Omental fat pad (tissue), 4 donors: ENCODE measurements around the gene HRC. TPM values are rescaled to one million over a fixed set of nuclear protein-coding genes. Genes with fewer than 3 reads are reported as not detected.

Experiments
- ATAC-seq: fragments of 150-250 bp; one replicate; pipeline ENCODE4 v1.9.1; 2016; ENCODE audit warnings: mild to moderate bottlenecking, moderate library complexity; ENCODE audit not compliant: low FRiP score
- DNase-seq: peaks from one replicate; pipeline ENCODE4 v3.0.0-alpha.2; 2019; ENCODE audit warnings: low spot score
- total RNA-seq, 4 donors: library from RNA; depleted of rRNA; stranded (reverse); fragments of >200 nt; gene quantifications; one replicate each; pipeline ENCODE4 v1.1.0, GENCODE V29; 2016
- TF ChIP-seq, protein P1 (sequence below), 3 donors: fragments of 450-650 bp; IDR thresholded peaks; one replicate each; pipeline ENCODE4 v1.5.1; 2016 to 2017; ENCODE audit warnings: antibody characterized with exemption in 3 of 3, mild to moderate bottlenecking in 3 of 3, moderate library complexity in 2 of 3

The HRC gene
- total RNA-seq, 4 donors from 2014 or later = 0.74 to 13.1 (median 1.7) TPM

DNA sequence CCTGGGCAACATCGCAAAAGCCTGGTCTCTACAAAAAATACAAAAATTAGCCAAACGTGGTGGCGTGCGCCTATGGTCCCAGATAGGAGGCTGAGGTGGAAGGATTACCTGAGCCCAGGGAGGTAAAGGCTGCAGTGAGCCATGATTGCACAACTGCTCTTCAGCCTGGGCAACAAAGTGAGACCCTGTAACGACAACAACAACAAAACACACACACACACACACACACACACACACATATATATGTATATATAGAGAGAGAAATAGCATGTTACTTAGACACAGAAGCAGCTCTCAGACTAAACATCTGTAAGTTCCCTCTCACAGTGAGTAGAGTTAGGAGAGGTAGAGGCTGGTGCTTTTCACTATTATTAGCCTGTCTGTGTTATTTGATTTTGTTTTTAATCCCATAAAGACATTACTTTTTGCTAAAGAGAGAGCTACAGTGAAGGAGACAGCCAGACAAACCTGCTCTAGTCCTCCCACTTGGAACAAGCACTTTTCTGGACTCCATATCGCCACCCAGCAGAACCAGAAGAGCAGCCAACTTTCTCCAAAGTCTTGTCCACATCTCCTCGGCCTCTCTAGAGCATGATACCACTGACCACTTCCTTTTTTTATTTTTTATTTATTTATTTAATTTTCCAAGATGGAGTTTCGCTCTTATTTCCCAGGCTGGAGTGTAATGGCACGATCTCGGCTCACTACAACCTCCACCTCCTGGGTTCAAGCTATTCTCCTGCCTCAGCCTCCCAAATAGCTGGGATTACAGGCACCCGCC is 43.8 kb downstream of the HRC start:
- TF ChIP-seq, protein P1, sequence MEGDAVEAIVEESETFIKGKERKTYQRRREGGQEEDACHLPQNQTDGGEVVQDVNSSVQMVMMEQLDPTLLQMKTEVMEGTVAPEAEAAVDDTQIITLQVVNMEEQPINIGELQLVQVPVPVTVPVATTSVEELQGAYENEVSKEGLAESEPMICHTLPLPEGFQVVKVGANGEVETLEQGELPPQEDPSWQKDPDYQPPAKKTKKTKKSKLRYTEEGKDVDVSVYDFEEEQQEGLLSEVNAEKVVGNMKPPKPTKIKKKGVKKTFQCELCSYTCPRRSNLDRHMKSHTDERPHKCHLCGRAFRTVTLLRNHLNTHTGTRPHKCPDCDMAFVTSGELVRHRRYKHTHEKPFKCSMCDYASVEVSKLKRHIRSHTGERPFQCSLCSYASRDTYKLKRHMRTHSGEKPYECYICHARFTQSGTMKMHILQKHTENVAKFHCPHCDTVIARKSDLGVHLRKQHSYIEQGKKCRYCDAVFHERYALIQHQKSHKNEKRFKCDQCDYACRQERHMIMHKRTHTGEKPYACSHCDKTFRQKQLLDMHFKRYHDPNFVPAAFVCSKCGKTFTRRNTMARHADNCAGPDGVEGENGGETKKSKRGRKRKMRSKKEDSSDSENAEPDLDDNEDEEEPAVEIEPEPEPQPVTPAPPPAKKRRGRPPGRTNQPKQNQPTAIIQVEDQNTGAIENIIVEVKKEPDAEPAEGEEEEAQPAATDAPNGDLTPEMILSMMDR (IDR thresholded peaks at IDR 0.05) = no peak
- DNase-seq = no peak

DNA sequence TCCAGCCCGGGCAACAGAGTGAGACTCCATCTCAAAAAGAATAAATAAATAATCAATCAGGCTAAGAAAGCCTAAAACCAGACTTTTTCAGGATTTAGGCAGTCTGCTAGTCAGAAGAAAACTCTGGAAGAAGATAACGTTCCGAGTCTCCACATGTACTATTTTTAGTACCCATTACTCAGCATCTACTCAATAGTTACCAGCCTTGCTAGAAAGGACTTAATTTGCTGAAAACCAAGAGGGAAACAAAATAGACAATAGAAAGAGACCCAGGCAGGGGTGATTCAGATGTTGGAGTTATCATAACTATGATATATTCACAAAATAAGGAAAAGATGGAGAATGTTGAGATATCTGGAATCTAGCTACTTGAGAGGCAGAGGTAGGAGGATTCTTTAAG is 44.6 kb downstream of the HRC start:
- TF ChIP-seq, protein P1 (IDR thresholded peaks at IDR 0.05) = no peak
- no peak for DNase-seq
- no peak for ATAC-seq

More for the DNA sequence above, 43.8 kb downstream of the HRC start:
- ATAC-seq = no peak

DNA sequence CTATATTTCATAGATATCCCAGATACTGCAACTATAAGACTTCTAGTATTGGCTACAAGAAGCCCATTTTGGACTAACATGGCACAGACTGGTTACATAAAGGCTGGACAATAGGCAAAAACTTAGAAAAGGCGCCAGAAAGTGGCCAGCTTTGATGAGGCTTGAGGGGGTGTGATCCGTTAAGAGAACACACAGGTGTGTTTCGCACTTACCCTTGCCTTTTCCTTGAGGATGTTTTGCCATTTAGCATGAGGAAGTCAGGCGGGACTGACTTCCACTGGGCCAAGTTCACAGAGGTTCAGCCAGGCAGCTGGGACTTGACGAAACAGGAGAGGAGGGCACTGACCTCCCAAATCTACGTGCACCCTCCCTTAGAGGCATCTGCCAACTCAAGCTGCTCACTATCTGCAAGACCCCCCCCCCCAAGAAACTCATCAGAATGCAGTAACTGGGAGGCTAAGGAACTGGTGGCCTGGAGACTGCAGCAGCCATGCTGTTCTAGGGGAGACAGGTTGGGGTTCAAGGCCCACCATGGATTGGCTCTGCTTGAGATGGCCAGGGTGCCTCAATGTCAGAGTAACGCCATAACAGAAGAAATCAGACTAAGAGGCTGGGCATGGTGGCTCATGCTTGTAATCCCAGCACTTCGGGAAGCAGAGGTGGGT is 45.5 kb downstream of the HRC start:
- TF ChIP-seq, protein P1 (IDR thresholded peaks at IDR 0.05) = no peak
- DNase-seq (no peak), ATAC-seq (no peak)

DNA sequence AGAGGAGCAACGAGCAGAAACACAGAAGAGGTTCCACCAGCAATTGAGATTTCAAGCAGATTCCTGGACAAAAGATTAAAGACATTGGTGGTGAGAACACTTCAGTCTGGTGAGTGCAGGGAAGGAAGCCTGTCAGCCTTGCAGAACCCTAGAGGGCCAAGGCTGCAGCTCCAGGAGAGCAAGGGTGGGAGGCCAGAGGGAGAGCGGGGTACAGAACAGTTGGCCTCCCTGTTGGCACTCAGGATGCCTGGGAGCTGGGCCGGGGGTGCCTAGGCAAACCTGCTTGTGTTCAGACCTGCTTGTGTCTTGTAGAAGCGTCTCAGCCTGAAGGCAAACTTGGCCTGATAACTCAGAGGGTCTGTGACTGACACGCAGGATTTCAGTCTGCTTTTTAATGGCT is 46.1 kb downstream of the HRC start:
- ATAC-seq (no peak), DNase-seq (no peak)
- TF ChIP-seq, protein P1 (IDR thresholded peaks at IDR 0.05) = no peak

DNA sequence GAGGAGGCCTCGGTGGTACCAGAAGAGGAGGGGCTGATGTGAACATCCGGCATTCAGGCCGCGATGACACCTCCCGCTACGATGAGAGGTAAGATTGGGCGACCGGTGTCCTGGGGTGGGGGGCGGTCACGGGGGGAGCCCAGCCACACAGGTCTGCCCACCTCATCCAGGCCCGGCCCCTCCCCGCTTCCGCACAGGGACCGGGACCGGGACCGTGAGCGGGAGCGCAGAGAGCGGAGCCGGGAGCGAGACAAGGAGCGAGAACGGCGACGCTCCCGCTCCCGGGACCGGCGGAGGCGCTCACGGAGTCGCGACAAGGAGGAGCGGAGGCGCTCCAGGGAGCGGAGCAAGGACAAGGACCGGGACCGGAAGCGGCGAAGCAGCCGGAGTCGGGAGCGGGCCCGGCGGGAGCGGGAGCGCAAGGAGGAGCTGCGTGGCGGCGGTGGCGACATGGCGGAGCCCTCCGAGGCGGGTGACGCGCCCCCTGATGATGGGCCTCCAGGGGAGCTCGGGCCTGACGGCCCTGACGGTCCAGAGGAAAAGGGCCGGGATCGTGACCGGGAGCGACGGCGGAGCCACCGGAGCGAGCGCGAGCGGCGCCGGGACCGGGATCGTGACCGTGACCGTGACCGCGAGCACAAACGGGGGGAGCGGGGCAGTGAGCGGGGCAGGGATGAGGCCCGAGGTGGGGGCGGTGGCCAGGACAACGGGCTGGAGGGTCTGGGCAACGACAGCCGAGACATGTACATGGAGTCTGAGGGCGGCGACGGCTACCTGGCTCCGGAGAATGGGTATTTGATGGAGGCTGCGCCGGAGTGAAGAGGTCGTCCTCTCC is 47.4 kb downstream of the HRC start:
- ATAC-seq (no peak), DNase-seq (no peak)
- TF ChIP-seq, protein P1 (IDR thresholded peaks at IDR 0.05) = no peak

DNA sequence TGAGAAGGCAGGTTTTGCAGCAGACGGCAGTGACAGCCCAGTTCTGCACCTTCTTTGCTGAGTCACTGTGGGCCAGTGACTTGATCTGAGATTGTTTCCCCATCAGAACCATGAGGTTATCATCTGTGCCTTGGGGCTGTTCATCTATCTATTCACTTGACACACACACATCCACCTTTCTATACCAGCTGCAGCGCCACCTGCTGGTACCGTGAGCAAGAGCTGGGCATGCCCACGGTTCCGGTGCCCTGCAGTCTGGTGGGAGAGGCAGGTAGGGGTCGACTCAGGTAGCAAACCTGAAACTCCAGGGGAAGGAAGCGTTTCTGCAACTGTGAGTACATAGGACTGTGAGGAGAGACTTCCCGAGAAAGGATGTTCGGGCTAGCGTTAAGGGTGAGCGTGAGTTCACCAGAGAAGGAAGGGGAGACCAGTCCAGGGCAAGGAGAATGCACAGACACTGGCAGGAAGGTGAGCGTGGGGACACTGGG is 48.5 kb downstream of the HRC start:
- ATAC-seq (peak; percentile 16), DNase-seq (peak; percentile 64)
- TF ChIP-seq, protein P1 (IDR thresholded peaks at IDR 0.05) = peak in 1 of 3 donors; percentile 42
